IMR-90 (cell line): Measurements from ENCODE around the gene ZSCAN29.

Experiments
- BHLHE40 ChIP-seq: fragments of 150-350 bp; IDR thresholded peaks from 2 replicates; pipeline ENCODE4 v1.6.1; 2016; ENCODE audit warnings: mild to moderate bottlenecking, low read depth, low read length
- FOS ChIP-seq: fragments of 150-350 bp; IDR thresholded peaks from 2 replicates; pipeline ENCODE4 v1.6.1; 2016; ENCODE audit warnings: low read depth, low read length
- MXI1 ChIP-seq: IDR thresholded peaks from 2 replicates; pipeline ENCODE4 v1.6.1; 2012; ENCODE audit warnings: low read depth, mild to moderate bottlenecking, low read length, moderate library complexity, borderline replicate concordance
- POLR2A ChIP-seq: IDR thresholded peaks from 2 replicates; pipeline ENCODE4 v1.6.1; 2012; ENCODE audit warnings: mild to moderate bottlenecking, low read depth, low read length
- RFX5 ChIP-seq: IDR thresholded peaks from 2 replicates; pipeline ENCODE4 v1.8.0; 2012; ENCODE audit warnings: low read depth, mild to moderate bottlenecking, low read length, moderate library complexity
- TF ChIP-seq, protein P1 (sequence below): conservative IDR thresholded peaks from 2 replicates; pipeline ENCODE4 v1.5.1; 2012; ENCODE audit warnings: mild to moderate bottlenecking, low read depth, low read length, improper control_type of control experiment

DNA sequence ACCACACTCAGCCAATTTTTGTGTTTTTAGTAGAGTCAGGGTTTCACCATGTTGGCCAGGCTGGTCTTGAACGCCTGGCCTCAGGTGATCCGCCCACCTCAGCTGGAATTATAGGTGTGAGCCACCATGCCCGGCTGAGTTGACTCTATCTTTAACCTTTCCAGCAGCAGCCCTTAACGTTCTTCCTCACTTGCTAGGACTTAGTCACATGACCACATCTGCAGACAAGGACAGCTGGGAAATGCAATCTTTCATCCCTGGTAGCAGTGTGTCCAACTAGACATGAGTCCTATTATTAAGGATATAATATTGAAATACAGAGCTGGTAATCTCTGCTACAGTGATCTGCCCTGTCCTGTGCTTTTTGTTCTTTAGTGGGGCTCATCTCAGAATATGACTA, 58.5 kb downstream of the ZSCAN29 start:
- no peak for TF ChIP-seq MXI1
- TF ChIP-seq, protein P1, sequence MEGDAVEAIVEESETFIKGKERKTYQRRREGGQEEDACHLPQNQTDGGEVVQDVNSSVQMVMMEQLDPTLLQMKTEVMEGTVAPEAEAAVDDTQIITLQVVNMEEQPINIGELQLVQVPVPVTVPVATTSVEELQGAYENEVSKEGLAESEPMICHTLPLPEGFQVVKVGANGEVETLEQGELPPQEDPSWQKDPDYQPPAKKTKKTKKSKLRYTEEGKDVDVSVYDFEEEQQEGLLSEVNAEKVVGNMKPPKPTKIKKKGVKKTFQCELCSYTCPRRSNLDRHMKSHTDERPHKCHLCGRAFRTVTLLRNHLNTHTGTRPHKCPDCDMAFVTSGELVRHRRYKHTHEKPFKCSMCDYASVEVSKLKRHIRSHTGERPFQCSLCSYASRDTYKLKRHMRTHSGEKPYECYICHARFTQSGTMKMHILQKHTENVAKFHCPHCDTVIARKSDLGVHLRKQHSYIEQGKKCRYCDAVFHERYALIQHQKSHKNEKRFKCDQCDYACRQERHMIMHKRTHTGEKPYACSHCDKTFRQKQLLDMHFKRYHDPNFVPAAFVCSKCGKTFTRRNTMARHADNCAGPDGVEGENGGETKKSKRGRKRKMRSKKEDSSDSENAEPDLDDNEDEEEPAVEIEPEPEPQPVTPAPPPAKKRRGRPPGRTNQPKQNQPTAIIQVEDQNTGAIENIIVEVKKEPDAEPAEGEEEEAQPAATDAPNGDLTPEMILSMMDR, result no peak
- TF ChIP-seq POLR2A, result no peak
- no peak for TF ChIP-seq RFX5
- no peak for TF ChIP-seq BHLHE40
- no peak for TF ChIP-seq FOS
